ENCODE data around the gene NUMB.

NUMB gene

GRCh38 chr14:73467800-73468199, 9.5 kb upstream of the NUMB start:
- no peaks in the 10 kb centered on the region for H3K79me2 ChIP-seq
- no peaks in the 10 kb centered on the region for H3K4me1 ChIP-seq
- no peak overlapping the region for H3K4me3 ChIP-seq (ENCODE audit: low read depth, low read length)
- no peaks in the 10 kb centered on the region for H3K27me3 ChIP-seq (ENCODE audit: control insufficient read depth, insufficient read depth, low read length)
- H3K36me3 ChIP-seq (ENCODE audit: control insufficient read depth, insufficient read depth, low read length) = no peaks in the 10 kb centered on the region
- TF ChIP-seq, protein P1, sequence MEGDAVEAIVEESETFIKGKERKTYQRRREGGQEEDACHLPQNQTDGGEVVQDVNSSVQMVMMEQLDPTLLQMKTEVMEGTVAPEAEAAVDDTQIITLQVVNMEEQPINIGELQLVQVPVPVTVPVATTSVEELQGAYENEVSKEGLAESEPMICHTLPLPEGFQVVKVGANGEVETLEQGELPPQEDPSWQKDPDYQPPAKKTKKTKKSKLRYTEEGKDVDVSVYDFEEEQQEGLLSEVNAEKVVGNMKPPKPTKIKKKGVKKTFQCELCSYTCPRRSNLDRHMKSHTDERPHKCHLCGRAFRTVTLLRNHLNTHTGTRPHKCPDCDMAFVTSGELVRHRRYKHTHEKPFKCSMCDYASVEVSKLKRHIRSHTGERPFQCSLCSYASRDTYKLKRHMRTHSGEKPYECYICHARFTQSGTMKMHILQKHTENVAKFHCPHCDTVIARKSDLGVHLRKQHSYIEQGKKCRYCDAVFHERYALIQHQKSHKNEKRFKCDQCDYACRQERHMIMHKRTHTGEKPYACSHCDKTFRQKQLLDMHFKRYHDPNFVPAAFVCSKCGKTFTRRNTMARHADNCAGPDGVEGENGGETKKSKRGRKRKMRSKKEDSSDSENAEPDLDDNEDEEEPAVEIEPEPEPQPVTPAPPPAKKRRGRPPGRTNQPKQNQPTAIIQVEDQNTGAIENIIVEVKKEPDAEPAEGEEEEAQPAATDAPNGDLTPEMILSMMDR (IDR thresholded peaks at IDR 0.05) = no peak
- H3K9ac ChIP-seq = no peak overlapping the region
- H3K4me2 ChIP-seq (ENCODE audit: low read length) = no peak overlapping the region
- no peak overlapping the region for H2AFZ ChIP-seq
- H3K27ac ChIP-seq = no peak overlapping the region
- no peaks in the 10 kb centered on the region for H3K9me3 ChIP-seq (ENCODE audit: control insufficient read depth, low read length)

DNA sequence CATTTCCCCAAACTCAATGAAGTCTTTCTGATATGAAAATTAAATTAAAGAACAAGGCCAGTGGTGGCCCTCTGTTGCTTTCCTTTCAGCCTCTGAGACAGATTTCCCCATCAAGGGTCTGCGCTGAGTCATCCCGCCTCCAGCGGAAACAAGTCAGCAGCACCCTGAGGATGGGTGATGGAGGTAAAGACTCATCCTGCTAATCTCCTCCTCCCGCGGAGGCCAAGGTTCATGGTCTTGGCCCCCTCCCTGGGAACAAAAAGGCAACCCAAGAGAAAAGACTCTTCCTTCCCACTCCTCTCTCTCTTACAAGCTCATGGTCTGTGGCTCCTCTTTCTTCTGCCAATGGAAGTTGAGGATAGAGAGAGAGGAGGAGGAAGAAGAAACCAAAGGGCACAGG, 9.0 kb upstream of the NUMB start:
- no peaks in the 10 kb centered on the region for H3K36me3 ChIP-seq (ENCODE audit: control insufficient read depth, insufficient read depth, low read length)
- H3K4me1 ChIP-seq = no peaks in the 10 kb centered on the region
- H3K27ac ChIP-seq = no peak overlapping the region
- TF ChIP-seq, protein P1 (IDR thresholded peaks at IDR 0.05) = no peak
- H2AFZ ChIP-seq = no peak overlapping the region
- no peaks in the 10 kb centered on the region for H3K27me3 ChIP-seq (ENCODE audit: control insufficient read depth, insufficient read depth, low read length)
- H3K4me3 ChIP-seq (ENCODE audit: low read depth, low read length) = no peak overlapping the region
- no peaks in the 10 kb centered on the region for H3K79me2 ChIP-seq
- no peak overlapping the region for H3K9ac ChIP-seq
- no peak overlapping the region for H3K4me2 ChIP-seq (ENCODE audit: low read length)
- no peaks in the 10 kb centered on the region for H3K9me3 ChIP-seq (ENCODE audit: control insufficient read depth, low read length)

DNA sequence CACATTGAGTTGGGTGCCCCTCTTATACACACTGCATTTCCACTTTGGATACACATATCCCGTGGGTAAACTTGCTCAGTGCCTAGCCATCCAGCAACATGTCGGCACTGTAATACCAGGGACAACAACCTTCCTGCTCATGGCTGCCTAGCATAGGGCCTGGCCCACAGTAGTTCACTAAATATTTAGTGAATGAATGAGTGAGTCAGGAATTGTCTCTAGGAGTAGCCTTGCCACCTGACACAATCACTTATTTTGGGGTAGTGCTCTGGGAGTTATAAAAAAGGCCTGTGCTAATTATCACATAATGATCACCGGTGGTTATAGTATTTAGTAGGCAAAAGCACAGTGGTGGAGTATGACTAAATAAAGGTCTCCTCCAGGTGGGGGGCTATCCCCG, 8.5 kb upstream of the NUMB start:
- Histone ChIP-seq H3K9me3 (ENCODE audit: control insufficient read depth, low read length) (no peaks in the 10 kb centered on the region), H3K4me2 (ENCODE audit: low read length) (no peak overlapping the region), H3K27ac (peak overlapping the region; percentile 5), H3K36me3 (ENCODE audit: control insufficient read depth, insufficient read depth, low read length) (no peaks in the 10 kb centered on the region), H3K79me2 (no peaks in the 10 kb centered on the region), H3K27me3 (ENCODE audit: control insufficient read depth, insufficient read depth, low read length) (no peaks in the 10 kb centered on the region), H2AFZ (no peak overlapping the region), H3K4me3 (ENCODE audit: low read depth, low read length) (no peak overlapping the region), H3K4me1 (peaks cover 2% of the 10 kb centered on the region), H3K9ac (no peak overlapping the region)
- TF ChIP-seq, protein P1 (IDR thresholded peaks at IDR 0.05) = no peak

GRCh38 chr14:73465823-73466532, 7.6 kb upstream of the NUMB start:
- no peaks in the 10 kb centered on the region for H3K27me3 ChIP-seq (ENCODE audit: control insufficient read depth, insufficient read depth, low read length)
- no peaks in the 10 kb centered on the region for H3K36me3 ChIP-seq (ENCODE audit: control insufficient read depth, insufficient read depth, low read length)
- H3K4me3 ChIP-seq (ENCODE audit: low read depth, low read length) = no peak overlapping the region
- H3K4me1 ChIP-seq = peaks cover 7% of the 10 kb centered on the region
- TF ChIP-seq, protein P1 (IDR thresholded peaks at IDR 0.05) = no peak
- H2AFZ ChIP-seq = peak overlapping the region; percentile 44
- H3K79me2 ChIP-seq = no peaks in the 10 kb centered on the region
- H3K4me2 ChIP-seq (ENCODE audit: low read length) = no peak overlapping the region
- no peak overlapping the region for H3K9ac ChIP-seq
- H3K27ac ChIP-seq = peak overlapping the region; percentile 5
- no peaks in the 10 kb centered on the region for H3K9me3 ChIP-seq (ENCODE audit: control insufficient read depth, low read length)

- Histone ChIP-seq H3K27ac (peak overlapping the region; percentile 7), H3K9ac (no peak overlapping the region), H3K4me1 (peaks cover 10% of the 10 kb centered on the region)
Measured at GRCh38 chr14:73463411-73463810, 5.1 kb upstream of the NUMB start.

More at GRCh38 chr14:73463411-73463810, 5.1 kb upstream of the NUMB start:
- Histone ChIP-seq H3K9me3 (ENCODE audit: control insufficient read depth, low read length) (no peaks in the 10 kb centered on the region), H3K36me3 (ENCODE audit: control insufficient read depth, insufficient read depth, low read length) (no peaks in the 10 kb centered on the region), H3K27me3 (ENCODE audit: control insufficient read depth, insufficient read depth, low read length) (no peaks in the 10 kb centered on the region), H3K4me2 (ENCODE audit: low read length) (no peak overlapping the region), H3K79me2 (no peaks in the 10 kb centered on the region), H2AFZ (no peak overlapping the region), H3K4me3 (ENCODE audit: low read depth, low read length) (no peak overlapping the region)
- TF ChIP-seq, protein P1 (IDR thresholded peaks at IDR 0.05) = no peak

Data from parathyroid adenoma (tissue), 2 donors.